GM12891 (cell line): Measurements from ENCODE around the gene HMCN2.

Experiments used
- POLR2A ChIP-seq: IDR thresholded peaks from 2 replicates; pipeline ENCODE4 v1.6.1; 2011; ENCODE audit warnings: low read depth, low read length, control low read depth
- POLR2AphosphoS5 ChIP-seq: IDR thresholded peaks from 2 replicates; pipeline ENCODE4 v1.6.1; 2011; ENCODE audit warnings: low read depth, low read length, control low read depth
- SPI1 ChIP-seq: IDR thresholded peaks from 2 replicates; pipeline ENCODE4 v1.6.1; 2011; ENCODE audit warnings: low read depth, low read length, control low read depth

GRCh38 chr9:130311408-130312140, 46.0 kb downstream of the HMCN2 start:
- TF ChIP-seq SPI1 (no peak), POLR2A (no peak), POLR2AphosphoS5 (no peak)
